ENCODE data around the gene KATNBL1. TPM values are rescaled to one million over a fixed set of nuclear protein-coding genes. Genes with fewer than 3 reads are reported as not detected.

KATNBL1 gene, protein sequence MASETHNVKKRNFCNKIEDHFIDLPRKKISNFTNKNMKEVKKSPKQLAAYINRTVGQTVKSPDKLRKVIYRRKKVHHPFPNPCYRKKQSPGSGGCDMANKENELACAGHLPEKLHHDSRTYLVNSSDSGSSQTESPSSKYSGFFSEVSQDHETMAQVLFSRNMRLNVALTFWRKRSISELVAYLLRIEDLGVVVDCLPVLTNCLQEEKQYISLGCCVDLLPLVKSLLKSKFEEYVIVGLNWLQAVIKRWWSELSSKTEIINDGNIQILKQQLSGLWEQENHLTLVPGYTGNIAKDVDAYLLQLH
- total RNA-seq (2014; rRNA removed; shearing (Covaris generic)) = 44.6 and 53.3 TPM in 2 replicates

DNA sequence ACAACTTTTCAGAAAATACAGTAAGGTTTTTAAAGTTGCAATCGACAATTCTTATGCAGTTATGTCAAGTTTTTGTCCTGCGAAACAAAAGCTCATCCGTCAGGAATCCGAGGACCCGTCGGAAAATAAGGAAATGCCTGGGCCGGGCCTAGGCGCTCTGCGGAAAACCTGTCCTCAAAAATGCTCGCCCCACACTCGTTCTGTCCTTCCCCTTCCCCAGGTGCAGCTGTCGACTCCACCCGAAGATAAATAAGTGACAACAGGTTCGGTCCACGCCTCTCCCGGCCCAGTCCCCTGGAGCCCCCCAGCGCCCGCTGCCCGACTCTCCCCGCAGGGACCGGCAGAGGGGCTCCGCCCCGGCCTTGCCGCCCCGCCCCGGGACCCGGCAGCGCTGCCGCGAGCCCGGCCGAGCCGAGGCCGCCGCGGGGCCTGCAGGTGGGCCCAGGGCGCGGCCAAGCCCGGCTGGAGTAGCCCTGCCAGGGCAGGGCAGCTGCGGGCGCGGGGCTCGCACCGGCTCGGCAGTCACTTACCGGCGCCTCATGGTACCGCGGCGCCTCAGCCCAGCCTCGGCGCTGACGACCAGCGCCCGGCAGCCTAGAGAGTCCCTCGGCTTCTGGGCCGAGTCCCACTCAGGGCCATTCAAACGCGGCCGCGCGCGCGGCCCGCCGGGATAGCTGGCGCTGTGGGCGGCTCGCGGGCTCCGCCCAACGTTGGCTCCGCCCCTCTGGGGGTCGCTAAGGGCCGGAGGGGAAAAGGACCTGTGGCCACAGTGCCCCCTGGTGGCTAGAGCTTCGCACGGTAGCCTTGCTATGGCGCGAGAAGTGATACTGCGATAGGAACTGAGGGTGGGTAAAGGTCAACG, at the start of gene KATNBL1:
Gene KATNBL1, minus strand, starts transcription at position 676 of the 862 bp plus-strand sequence. CDS start 46,420 bp downstream, outside the sequence.
- Histone ChIP-seq H3K36me3 (replicated peaks; ENCODE audit: control insufficient read depth, insufficient read depth, low read length) (no peaks in the 10 kb centered on the region; the same call in 1 of the 2 replicates), H3K4me3 (ENCODE audit: insufficient read depth, low read depth, low read length) (peak within 1 kb of the TSS; percentile 62), H3K27me3 (ENCODE audit: control insufficient read depth, insufficient read depth, low read length) (no peaks in the 10 kb centered on the region)
- peak; percentile 96 for DNase-seq

DNA sequence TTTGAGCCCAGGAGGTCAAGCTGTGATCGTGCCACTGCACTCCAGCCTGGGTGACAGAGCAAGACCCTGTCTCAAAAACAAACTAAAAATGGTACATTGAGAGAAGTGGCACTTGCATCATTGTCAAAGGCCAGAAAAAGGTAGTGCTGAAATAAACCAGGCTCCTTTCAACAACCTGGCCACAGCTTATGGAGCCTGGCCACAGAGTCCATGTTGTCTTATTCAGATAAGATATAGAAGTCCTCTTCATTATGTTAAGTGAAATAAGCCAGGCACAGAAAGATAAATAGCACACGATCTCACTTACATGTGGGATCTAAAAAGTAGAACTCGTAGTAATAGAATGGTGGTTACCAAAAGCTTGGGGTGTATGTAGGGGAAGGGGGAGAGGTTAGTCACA, 49.7 kb upstream of the KATNBL1 start:
- Histone ChIP-seq H3K36me3 (replicated peaks; ENCODE audit: control insufficient read depth, insufficient read depth, low read length) (no peaks in the 10 kb centered on the region), H3K4me3 (ENCODE audit: insufficient read depth, low read depth, low read length) (no peak overlapping the region), H3K27me3 (ENCODE audit: control insufficient read depth, insufficient read depth, low read length) (no peaks in the 10 kb centered on the region)
- no peak for DNase-seq

DNA sequence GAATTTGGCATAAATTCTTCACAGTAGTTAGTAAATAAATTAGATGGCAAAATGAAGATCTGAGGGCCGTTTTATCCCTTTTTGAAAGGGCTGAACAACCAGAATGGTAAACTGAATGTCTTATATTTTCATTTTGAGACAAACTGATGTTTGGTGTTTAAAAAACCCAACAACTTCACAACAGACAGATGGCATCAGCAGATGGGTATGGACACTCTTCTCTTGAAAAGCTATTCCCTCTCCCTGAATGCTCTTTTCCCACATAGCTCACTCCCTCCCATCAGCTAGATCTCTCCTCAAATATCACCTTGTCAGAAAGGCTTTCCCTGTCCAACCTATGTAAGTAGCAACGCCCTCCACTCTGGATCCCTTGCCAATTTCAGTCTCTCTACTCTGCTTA, 48.3 kb upstream of the KATNBL1 start:
- no peak for DNase-seq
- H3K27me3 ChIP-seq (ENCODE audit: control insufficient read depth, insufficient read depth, low read length) = no peaks in the 10 kb centered on the region
- no peak overlapping the region for H3K4me3 ChIP-seq (ENCODE audit: insufficient read depth, low read depth, low read length)
- no peaks in the 10 kb centered on the region for H3K36me3 ChIP-seq (replicated peaks; ENCODE audit: control insufficient read depth, insufficient read depth, low read length)

DNA sequence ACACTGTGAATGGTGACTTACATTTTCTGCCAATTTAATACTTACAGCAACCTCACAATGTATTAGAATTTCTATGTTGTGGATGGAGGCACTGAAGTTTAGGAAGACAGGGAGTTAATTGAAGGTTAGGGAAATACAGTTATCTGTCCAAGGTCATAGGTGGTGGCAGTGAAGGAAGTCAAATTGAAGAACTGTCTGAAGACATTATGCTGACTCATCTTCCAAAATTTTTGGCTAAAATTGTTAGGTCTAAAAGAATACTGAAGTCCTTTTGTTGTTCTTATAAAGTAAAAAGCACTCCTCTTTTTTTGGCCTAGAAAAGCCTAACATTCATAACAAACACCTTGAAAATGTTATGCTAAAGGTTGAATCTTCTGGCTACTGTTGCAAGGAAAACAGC, 42.6 kb upstream of the KATNBL1 start:
- Histone ChIP-seq H3K36me3 (replicated peaks; ENCODE audit: control insufficient read depth, insufficient read depth, low read length) (no peaks in the 10 kb centered on the region), H3K4me3 (ENCODE audit: insufficient read depth, low read depth, low read length) (no peak overlapping the region), H3K27me3 (ENCODE audit: control insufficient read depth, insufficient read depth, low read length) (no peaks in the 10 kb centered on the region)
- DNase-seq = no peak

DNA sequence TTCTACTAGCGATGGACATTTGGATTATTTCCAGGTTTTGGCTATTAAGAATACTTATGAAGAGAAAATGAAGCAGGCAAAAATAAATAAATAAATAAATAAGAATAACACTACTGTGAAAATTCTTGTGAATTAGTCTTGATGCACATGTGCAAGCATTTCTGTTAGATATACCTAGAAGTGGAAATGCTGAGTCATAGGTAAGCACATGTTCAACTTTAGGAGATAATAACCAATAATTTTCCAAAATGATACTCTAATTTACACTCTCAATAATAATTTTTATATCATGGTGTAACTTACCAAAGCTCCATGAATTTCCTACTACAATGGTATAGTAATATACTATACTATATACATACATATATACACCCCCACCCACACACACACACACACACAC, 38.3 kb upstream of the KATNBL1 start:
- H3K27me3 ChIP-seq (ENCODE audit: control insufficient read depth, insufficient read depth, low read length) = no peaks in the 10 kb centered on the region
- no peak for DNase-seq
- H3K4me3 ChIP-seq (ENCODE audit: insufficient read depth, low read depth, low read length) = no peak overlapping the region
- H3K36me3 ChIP-seq (replicated peaks; ENCODE audit: control insufficient read depth, insufficient read depth, low read length) = no peaks in the 10 kb centered on the region

DNA sequence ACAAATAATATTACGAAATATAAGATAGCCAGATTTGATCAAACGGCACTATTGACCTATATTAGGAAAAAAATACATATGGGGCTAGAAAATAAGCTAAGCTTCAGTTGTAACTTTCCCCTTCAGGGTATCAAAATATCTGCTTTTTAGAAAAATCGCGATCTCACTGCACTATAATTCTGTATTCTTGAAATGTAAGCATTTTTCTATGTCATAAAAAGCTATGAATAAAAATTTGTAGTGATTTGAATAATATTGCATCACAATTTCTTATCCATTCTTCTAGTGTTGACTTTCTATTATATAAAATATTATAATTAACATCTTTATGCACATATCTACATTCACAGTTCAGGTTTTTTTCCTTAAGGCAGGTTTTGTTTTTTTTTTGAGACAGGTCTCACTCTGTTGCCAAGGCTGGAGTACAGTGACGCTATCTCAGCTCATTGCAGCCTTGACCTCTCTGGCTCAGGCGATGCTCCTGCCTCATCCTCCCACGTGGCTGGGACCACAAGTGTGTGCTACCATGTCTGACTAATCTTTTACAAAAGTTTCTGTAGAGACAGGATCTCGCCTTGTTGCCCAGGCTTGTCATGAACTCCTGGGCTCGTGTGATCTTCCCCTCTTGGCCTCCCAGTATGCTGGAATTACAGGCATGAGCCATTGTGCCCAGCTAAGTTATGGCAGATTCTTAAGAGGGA, 36.5 kb upstream of the KATNBL1 start:
- Histone ChIP-seq H3K4me3 (ENCODE audit: insufficient read depth, low read depth, low read length) (no peak overlapping the region), H3K27me3 (ENCODE audit: control insufficient read depth, insufficient read depth, low read length) (no peaks in the 10 kb centered on the region), H3K36me3 (replicated peaks; ENCODE audit: control insufficient read depth, insufficient read depth, low read length) (no peaks in the 10 kb centered on the region)
- no peak for DNase-seq

DNA sequence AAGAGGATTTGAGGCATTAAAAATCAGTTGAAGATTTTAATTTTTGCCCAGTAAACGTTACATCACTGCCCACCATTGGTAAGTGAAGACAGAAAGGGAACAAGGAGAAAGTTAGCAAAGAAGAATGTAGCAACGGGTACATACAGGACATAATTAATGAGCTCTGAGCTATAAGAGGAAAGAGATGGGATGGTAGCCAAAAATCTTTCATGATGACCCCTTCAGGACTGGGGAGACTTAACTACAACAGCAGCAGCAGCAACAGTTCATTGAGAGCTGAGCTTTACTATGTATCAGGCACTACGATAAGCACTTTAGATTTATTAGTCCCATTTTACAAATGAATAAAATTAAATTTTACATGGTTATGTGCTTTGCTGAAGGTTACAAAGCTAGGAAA, 33.3 kb upstream of the KATNBL1 start:
- DNase-seq = no peak
- Histone ChIP-seq H3K4me3 (ENCODE audit: insufficient read depth, low read depth, low read length) (no peak overlapping the region), H3K36me3 (replicated peaks; ENCODE audit: control insufficient read depth, insufficient read depth, low read length) (no peaks in the 10 kb centered on the region), H3K27me3 (ENCODE audit: control insufficient read depth, insufficient read depth, low read length) (no peaks in the 10 kb centered on the region)

DNA sequence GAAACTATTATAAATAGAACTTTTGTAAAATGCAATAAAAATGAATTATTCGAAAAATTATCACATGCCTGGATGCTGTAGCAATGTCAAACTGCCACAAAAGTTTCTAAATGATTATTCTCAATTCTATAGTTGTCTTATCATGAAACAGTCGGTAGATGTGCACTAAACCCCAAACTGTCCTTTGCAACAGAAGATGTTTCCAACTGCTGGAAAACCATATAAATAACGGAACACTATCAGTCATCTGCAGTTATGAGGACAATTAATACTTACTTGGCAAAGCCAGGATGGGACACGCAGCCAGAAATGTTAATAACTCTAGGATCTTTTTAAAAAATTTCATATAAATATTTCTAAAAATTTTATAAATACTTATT, 32.4 kb upstream of the KATNBL1 start:
- DNase-seq = no peak
- Histone ChIP-seq H3K4me3 (ENCODE audit: insufficient read depth, low read depth, low read length) (no peak overlapping the region), H3K36me3 (replicated peaks; ENCODE audit: control insufficient read depth, insufficient read depth, low read length) (no peaks in the 10 kb centered on the region)

DNA sequence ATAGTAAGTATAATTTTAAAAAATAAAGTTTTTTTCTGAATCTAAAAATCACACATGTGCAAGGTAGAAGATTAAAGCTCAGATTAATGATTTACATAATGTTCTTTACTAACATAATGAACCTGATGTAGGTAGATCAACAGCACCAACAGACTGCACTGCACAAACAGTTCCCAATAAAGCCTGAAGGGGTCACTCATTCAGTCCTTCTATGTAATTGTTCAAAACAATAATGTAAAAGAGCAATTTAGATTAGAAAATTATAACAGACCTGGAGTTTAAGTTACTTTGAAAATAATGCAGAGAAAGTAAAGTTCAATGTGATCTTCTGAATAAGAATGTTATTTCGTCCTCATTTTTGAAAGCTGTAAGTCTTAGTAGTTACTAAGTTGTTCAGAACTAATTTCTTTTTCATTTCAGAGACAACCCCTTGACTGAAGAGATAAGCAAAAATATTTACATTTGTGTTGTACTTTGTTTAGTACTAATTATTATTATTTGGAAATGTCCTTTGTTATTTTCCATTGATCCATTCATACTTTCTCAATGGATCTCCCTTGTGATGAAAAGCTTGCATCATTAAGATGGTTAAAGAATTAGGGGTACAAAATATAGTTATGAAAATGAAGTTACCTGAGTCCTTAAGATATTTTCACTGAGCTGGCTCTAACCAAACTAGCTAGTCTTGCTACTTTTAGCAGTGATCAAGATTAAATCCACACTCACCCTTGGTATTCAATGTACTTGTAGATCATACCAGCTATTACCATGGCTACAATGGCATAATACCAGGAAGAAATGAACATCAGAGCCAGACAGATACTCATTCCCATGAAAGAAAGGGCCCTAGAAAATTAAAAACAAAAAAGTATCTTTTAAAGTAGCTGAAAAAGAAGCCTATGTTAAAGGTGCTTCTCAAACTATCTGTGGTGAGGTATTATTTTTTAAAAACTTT, 31.8 kb upstream of the KATNBL1 start:
- peak; percentile 49 for DNase-seq
- Histone ChIP-seq H3K4me3 (ENCODE audit: insufficient read depth, low read depth, low read length) (no peak overlapping the region), H3K27me3 (ENCODE audit: control insufficient read depth, insufficient read depth, low read length) (no peaks in the 10 kb centered on the region), H3K36me3 (replicated peaks; ENCODE audit: control insufficient read depth, insufficient read depth, low read length) (no peaks in the 10 kb centered on the region)

More for the DNA sequence above, 32.4 kb upstream of the KATNBL1 start:
- no peaks in the 10 kb centered on the region for H3K27me3 ChIP-seq (ENCODE audit: control insufficient read depth, insufficient read depth, low read length)

DNA sequence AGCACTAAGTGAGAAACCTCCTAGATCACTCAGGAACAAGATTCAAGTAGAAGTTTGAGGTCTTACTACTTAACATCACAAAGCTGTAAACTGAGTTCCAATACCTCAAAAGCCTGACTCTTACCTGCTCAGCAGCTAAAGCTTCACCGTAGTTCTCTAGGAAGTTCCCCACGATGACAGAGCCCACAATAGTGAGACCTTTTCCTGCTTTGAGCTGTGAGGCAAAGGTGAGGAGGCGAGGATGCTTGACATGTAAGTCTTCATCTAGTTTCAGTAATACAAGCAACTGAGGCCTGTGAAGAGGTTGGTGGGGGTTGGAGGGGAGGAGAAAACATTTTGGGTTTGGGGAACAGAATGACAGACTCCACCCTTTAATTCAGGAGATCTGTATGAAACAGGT, 30.6 kb upstream of the KATNBL1 start:
- no peak for DNase-seq
- H3K36me3 ChIP-seq (replicated peaks; ENCODE audit: control insufficient read depth, insufficient read depth, low read length) = no peaks in the 10 kb centered on the region
- no peak overlapping the region for H3K4me3 ChIP-seq (ENCODE audit: insufficient read depth, low read depth, low read length)
- H3K27me3 ChIP-seq (ENCODE audit: control insufficient read depth, insufficient read depth, low read length) = no peaks in the 10 kb centered on the region

DNA sequence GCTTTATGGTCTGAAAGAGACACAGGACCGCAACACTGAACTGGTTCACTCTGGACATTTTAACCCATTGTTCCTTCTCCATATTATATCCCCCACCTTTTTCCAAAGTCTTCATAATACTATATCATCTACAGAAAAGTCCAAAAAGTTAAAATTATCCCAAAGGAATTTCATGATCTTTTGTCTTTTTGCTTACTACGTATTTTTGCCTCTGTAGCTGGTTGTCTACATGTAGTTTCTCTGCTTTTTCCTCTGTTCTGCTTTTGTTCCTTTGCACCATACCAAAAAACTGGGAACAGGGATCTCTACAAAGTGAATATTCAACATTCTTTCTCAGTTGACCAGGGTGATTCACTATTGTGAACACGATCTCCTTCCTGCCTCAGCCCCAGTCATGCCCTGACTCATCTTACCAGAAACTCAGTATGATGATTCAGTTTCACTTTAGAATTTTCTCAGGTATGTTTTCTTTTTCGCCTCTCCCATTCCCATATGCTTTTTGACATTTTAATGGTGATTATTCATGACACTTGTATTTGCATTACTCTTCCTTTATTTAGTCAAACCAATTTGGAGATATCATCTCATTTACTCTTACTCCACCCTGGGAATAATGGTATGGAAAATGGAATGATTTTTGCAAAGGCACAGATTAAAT, 29.4 kb upstream of the KATNBL1 start:
- H3K4me3 ChIP-seq (ENCODE audit: insufficient read depth, low read depth, low read length) = no peak overlapping the region
- no peaks in the 10 kb centered on the region for H3K27me3 ChIP-seq (ENCODE audit: control insufficient read depth, insufficient read depth, low read length)
- DNase-seq = no peak
- H3K36me3 ChIP-seq (replicated peaks; ENCODE audit: control insufficient read depth, insufficient read depth, low read length) = no peaks in the 10 kb centered on the region

DNA sequence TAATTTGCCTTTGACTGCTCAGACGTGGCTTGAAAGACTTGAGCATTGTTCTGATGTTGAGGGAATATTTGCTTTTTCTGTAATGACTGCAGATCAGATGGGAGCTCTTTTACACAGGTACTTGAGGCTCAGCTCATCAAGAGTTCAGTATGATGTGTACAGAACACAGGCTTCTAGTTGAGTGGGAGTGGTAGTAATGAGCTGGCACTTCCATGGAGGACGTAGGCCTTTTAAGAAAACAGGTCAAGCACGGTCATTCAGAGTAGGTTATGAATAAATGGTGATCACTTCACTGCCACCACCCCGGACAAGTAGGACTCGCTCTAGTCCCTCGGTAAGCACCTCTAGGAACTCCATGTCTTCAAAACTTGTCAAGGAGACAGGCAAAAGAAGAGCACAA, 23.7 kb upstream of the KATNBL1 start:
- Histone ChIP-seq H3K4me3 (ENCODE audit: insufficient read depth, low read depth, low read length) (no peak overlapping the region), H3K36me3 (replicated peaks; ENCODE audit: control insufficient read depth, insufficient read depth, low read length) (peaks cover 2% of the 10 kb centered on the region), H3K27me3 (ENCODE audit: control insufficient read depth, insufficient read depth, low read length) (no peaks in the 10 kb centered on the region)
- DNase-seq = no peak

DNA sequence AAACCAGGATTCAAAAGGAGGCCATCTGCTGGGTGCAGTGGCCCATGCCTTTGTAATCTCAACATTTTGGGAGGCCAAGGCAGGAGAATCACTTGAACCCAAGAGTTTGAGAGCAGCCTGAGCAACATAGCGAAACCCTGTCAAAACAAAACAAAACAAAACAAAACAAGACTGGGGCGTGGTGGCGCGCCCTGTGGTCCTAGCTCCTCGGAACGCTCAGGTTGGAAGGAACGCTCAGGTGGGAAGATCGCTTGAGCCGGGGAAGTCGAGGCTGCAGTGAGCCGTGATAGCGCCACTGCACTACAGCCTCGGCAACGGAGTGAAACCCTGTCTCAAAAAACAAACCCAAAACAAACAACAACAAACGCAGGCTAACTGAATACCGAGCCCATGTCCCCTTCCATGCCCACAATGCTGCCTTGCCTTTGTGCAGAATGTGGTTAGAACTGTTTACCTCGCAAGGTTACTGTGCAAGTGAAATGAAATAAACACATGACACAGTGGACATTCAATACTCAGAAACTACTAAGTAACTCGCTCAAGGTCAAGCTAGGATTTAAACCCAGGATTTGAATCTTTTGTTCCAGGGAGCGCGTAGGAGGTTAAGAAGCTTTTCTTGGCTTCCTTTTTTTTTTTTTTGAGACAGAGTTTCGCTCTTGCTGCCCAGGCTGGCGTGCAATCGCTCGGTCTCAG, 14.2 kb upstream of the KATNBL1 start:
- no peak for DNase-seq
- Histone ChIP-seq H3K4me3 (ENCODE audit: insufficient read depth, low read depth, low read length) (peak overlapping the region; percentile 83), H3K36me3 (replicated peaks; ENCODE audit: control insufficient read depth, insufficient read depth, low read length) (peaks cover 3% of the 10 kb centered on the region), H3K27me3 (ENCODE audit: control insufficient read depth, insufficient read depth, low read length) (no peaks in the 10 kb centered on the region)
